Measurements from ENCODE around the gene LRIG2. TPM values are rescaled to one million over a fixed set of nuclear protein-coding genes. Genes with fewer than 3 reads are reported as not detected.
"Not testable (repeated sequence)": the region's sequence is repeated elsewhere in the genome, so short reads cannot be mapped to it uniquely, and the experiment has no call there.

Gene LRIG2
- total RNA-seq, 6 experiments from 2014 or later = 3.4 to 7.2 (median 5.0) TPM

DNA sequence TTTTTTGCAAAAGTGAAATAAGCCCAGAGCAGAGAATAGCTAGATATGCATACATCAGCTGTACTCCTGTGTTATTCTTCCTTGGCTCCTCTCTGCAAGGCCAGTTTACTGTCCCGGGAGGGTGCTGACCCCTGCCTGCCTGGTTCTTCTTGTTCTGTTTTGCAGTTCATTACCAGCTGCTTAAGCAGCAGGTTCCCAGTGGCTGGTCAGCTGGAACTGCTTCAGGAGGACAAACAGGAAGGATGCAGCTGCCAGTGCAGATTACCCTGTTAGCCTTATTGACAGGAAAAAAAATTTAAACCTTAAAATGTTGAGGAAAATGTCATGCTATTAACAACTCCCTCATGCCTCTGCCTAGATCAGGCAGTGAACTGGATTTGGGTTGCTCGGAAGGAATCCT lies 16.0 kb upstream of the LRIG2 start:
- DNase-seq = no peak

DNA sequence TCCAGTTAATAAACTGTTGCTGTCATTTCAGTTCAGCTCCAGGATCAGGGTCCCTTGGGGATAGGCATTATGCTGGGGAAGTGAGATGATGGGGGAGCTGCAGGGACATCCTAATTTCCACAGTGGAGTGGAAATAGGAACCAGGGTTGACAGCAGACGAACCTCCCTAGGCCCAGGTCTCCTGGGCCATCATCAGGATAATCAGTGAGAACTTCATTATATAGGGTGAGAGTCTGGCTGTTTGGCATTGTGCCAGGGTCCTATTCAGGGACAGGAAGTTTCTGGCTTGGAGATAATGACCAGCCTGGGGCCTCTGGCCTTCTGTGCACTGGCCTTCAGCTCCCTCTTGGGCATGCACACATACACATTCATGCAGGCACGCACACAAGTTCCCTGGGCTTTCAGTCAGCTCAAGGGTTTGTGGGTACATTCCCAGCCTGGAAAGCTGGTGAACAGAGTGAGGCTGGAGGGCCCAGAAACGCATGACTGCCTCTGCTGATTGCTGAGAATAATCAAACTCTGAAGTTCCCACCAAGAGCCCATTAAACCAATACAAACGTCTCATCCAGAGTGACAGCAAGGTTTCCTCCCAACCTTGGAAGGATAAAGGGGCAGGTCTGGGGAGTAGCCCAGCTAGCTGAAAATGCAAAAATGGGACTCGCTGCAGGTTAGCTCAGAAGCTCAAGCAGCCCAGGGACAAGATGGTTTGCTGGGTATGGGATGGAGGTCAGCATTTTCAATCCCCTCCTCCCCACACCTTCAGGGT lies 13.9 kb upstream of the LRIG2 start:
- TF ChIP-seq, protein P1, sequence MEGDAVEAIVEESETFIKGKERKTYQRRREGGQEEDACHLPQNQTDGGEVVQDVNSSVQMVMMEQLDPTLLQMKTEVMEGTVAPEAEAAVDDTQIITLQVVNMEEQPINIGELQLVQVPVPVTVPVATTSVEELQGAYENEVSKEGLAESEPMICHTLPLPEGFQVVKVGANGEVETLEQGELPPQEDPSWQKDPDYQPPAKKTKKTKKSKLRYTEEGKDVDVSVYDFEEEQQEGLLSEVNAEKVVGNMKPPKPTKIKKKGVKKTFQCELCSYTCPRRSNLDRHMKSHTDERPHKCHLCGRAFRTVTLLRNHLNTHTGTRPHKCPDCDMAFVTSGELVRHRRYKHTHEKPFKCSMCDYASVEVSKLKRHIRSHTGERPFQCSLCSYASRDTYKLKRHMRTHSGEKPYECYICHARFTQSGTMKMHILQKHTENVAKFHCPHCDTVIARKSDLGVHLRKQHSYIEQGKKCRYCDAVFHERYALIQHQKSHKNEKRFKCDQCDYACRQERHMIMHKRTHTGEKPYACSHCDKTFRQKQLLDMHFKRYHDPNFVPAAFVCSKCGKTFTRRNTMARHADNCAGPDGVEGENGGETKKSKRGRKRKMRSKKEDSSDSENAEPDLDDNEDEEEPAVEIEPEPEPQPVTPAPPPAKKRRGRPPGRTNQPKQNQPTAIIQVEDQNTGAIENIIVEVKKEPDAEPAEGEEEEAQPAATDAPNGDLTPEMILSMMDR (IDR thresholded peaks at IDR 0.05) = no peak
- Histone ChIP-seq H3K4me1 (no peaks in the 10 kb centered on the region), H3K36me3 (no peaks in the 10 kb centered on the region), H3K4me3 (no peak overlapping the region), H3K27ac (no peak overlapping the region), H3K9me3 (no peaks in the 10 kb centered on the region), H3K27me3 (no peaks in the 10 kb centered on the region)
- intact Hi-C loops (cut with DNase I) = no loop called here
- no peak for DNase-seq
- 69% methylated on average over 4 of the region's 5 CpGs for WGBS (ENCODE audit: insufficient coverage, low coverage, low lambda C conversion rate, missing lambda C conversion rate)
- ATAC-seq = peak; percentile 24 to 58 (median 28)

More for the DNA sequence above, 16.0 kb upstream of the LRIG2 start:
- Histone ChIP-seq H3K9me3 (no peaks in the 10 kb centered on the region), H3K4me3 (no peak overlapping the region), H3K27ac (no peak overlapping the region), H3K27me3 (no peaks in the 10 kb centered on the region), H3K36me3 (no peaks in the 10 kb centered on the region), H3K4me1 (no peaks in the 10 kb centered on the region)
- WGBS (ENCODE audit: insufficient coverage, low coverage, low lambda C conversion rate, missing lambda C conversion rate) = 23% methylated on average over 2 of the region's 2 CpGs
- ATAC-seq = peak; percentile 22 to 71 (median 57)
- intact Hi-C loops (cut with DNase I) = no loop called here
- no peak for TF ChIP-seq POLR2A (IDR thresholded peaks at IDR 0.05)
- TF ChIP-seq, protein P1 (IDR thresholded peaks at IDR 0.05) = no peak

DNA sequence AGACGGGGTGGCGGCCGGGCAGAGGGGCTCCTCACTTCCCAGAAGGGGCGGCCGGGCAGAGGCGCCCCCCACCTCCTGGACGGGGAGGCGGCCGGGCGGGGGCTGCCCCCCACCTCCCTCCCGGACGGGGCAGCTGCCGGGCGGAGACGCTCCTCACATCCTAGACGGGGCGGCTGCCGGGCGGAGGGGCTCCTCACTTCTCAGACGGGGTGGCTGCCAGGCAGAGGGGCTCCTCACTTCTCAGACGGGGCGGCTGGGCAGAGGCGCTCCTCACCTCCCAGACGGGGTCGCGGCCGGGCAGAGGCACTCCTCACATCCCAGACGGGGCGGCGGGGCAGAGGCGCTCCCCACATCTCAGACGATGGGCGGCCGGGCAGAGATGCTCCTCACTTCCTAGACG lies 9.5 kb upstream of the LRIG2 start:
- H3K4me1 ChIP-seq; H3K4me3 ChIP-seq; H3K27me3 ChIP-seq; DNase-seq; H3K36me3 ChIP-seq; H3K9me3 ChIP-seq; intact Hi-C loops (cut with DNase I); H3K27ac ChIP-seq; ATAC-seq: not testable (repeated sequence)
- WGBS (ENCODE audit: insufficient coverage, low coverage, low lambda C conversion rate, missing lambda C conversion rate) = 86% methylated on average over 4 of the region's 35 CpGs

DNA sequence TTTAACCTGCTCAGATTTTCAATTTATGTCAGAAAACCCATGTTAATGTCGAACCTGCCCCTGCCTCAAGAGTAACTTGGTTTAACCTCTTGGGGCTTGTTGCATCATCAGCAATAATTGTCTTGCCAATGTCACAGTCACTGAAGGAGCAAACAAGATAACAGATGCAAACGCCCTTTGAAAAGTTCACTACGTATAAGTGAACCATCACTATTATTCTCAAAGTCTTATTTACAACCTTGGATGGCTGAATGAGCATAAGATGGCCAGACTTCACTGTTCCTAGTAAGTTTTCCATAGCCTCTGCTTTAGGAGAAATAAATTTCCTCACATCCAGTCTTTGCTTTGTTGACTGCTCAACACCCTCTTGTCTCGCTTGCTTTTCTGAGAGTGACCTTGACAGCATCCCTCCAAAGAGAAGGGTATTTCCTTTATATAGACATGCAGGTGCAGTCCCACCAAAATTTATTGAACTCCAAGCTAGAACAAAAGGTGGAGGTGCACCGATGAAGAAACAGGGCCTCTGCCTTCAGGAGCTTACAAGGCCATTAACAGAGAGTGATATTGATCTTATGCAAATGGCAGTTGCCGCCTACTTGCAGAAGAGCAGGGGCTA lies 749 bp upstream of the LRIG2 start:
- no peaks in the 10 kb centered on the region for H3K27me3 ChIP-seq
- ATAC-seq (no peak), DNase-seq (no peak)
- H3K27ac ChIP-seq = peak overlapping the region; percentile 85 to 88 (median 86)
- H3K4me3 ChIP-seq = peak overlapping the region; percentile 82 to 94 (median 90)
- H3K9me3 ChIP-seq = no peaks in the 10 kb centered on the region
- TF ChIP-seq, protein P1 (IDR thresholded peaks at IDR 0.05) = no peak
- no peak for TF ChIP-seq POLR2A (IDR thresholded peaks at IDR 0.05)
- peaks cover 0 to 4% (median 0%) of the 10 kb centered on the region in 4 donors for H3K36me3 ChIP-seq
- 16% methylated on average over 6 of the region's 6 CpGs for WGBS (ENCODE audit: insufficient coverage, low coverage, low lambda C conversion rate, missing lambda C conversion rate)
- H3K4me1 ChIP-seq = peaks cover 0 to 21% (median 4%) of the 10 kb centered on the region in 4 donors
- intact Hi-C loops (cut with DNase I) = no loop called here

DNA sequence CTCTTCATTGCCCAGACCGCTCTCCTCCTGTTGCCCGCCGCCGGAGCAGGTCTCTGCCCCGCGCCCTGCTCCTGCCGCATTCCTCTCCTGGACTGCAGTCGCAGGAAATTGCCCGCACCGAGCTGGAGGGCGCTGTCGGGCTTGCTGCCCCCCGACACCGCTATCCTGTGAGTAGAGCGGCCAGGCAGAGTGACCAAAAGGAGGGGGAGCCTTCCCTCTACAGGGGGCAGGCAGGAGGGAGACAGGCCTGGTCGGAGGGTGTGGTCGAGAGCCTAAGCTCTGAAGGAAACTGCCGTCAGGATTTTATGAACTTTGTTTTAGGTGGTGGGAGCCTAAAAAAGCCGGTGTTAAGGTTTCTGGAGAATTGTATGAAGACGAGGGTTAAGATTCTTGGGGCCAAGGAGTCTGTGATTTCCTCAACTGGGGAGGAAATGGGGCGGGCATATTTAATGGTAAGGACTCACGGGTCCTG lies 517 bp downstream of the LRIG2 start:
- Histone ChIP-seq H3K4me1 (peaks cover 0 to 21% (median 4%) of the 10 kb centered on the region in 4 donors), H3K4me3 (peak overlapping the region; percentile 82 to 94 (median 90)), H3K27me3 (no peaks in the 10 kb centered on the region), H3K9me3 (no peaks in the 10 kb centered on the region), H3K27ac (peak overlapping the region; percentile 85 to 88 (median 86)), H3K36me3 (peaks cover 0 to 11% (median 0%) of the 10 kb centered on the region in 4 donors)
- peak in 1 of 3 donors; percentile 69 for DNase-seq
- under 1% methylated on average over 12 of the region's 22 CpGs for WGBS (ENCODE audit: insufficient coverage, low coverage, low lambda C conversion rate, missing lambda C conversion rate)
- TF ChIP-seq, protein P1 (IDR thresholded peaks at IDR 0.05) = peak; percentile 17 to 40 (median 34)
- TF ChIP-seq POLR2A (IDR thresholded peaks at IDR 0.05) = no peak
- ATAC-seq = peak; percentile 56 to 70 (median 63)
- intact Hi-C loops (cut with DNase I) = no loop called here

Data from right lobe of liver (tissue), 6 donors.